ENCODE measurements around the gene ICAM3. TPM values are rescaled to one million over a fixed set of nuclear protein-coding genes. Genes with fewer than 3 reads are reported as not detected.

The ICAM3 gene
- total RNA-seq, 1 donor from 2014 or later = 9.4 TPM

DNA sequence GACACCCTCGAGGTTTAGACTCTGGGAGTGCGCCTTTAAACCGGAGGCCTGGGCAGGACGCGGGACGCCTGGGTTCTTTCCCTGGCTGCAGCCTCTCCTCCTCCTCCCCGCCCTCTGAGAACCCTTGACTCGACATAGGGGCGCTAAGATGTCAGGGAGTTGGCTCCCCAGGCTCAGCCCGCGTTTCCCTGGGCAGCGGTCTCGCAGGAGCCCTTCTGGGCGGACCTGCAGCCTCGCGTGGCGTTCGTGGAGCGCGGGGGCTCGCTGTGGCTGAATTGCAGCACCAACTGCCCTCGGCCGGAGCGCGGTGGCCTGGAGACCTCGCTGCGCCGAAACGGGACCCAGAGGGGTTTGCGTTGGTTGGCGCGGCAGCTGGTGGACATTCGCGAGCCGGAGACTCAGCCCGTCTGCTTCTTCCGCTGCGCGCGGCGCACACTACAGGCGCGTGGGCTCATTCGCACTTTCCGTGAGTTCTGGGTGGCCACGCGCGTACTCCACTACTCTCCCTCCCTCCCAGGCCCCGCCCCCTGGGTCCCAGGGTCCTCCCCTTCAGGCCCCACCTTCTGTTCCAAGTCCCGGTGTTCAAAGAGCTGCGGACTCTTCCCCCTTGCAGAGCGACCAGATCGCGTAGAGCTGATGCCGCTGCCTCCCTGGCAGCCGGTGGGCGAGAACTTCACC, 48.4 kb downstream of the ICAM3 start:
- no peak for DNase-seq

DNA sequence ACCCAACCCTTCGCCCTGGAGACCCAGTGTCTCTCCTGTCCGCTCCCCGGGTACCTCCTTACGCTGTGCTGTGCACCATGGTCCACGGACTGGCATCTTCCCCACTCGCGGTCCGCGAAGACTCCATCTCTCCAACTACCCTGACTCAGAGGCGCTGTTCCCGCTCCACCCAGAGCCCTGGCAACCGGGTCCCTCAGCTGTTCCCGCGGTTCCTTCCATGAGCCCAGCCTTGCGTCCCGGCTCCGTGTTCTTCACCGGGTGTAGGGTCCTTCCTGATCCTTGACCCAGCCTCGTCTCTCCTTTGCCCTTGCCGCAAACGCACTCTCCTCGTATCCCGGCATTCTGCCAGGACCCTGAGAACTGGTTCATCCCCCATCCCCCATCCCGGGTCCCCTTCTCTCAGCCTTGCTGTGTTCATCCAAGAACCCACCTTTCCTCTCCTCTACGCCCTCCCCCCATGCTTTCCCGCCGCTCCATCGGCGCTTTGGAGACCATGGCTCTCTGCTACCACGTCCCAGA, 49.0 kb downstream of the ICAM3 start:
- no peak for DNase-seq

DNA sequence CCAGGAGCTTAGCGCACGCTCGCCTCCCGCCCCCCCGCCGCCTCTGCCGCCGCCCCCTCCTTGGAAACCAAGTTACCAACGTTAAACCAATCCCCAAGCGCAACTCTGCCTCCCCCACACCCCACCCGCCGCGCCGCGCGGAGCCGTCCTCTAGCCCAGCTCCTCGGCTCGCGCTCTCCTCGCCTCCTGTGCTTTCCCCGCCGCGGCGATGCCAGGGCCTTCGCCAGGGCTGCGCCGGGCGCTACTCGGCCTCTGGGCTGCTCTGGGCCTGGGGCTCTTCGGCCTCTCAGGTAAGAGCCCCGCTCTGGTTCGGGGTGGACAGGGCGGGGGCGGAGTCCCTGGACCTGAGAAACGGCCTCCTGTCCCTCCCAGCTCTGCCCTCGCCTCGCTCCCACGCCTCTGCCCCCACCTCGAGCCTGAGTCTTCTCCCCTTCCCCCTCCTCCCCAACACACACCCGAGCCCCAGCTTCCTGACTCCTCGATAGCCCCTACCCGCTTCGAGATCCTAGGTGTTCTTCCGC, 49.5 kb downstream of the ICAM3 start, which contains the start of gene ICAM5:
Gene ICAM5, plus strand, starts transcription at position 117 of the 521 bp plus-strand sequence. Its CDS starts 92 bp downstream, at position 209.
- no peak for DNase-seq

DNA sequence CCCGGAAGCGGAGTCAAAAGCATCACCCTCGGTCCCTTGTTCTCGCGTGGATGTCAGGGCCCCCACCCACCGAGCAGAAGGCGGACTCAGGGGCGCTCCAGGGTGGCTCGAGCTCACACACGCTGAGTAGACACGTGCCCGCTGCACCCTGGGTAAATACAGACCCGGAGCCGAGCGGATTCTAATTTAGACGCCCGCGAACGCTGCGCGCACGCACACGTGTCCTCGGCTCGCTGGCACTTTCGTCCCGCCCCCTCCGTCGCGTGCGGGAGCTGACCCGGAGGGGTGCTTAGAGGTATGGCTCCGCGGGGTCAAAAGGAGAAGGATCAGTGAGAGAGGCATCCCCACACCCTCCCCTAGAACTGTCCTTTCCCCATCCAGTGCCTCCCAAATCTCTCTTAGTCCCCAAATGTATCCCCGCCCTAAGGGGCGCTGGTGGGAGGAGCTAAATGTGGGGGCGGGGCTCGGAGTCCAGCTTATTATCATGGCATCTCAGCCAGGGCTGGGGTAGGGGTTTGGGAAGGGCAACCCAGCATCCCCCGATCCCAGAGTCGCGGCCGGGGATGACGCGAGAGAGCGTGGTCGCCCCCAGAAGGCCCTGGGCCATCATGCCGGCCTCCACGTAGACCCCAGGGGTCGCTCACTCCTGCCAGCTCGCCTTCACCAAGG, 50.1 kb downstream of the ICAM3 start:
- peak; percentile 45 for DNase-seq

DNA sequence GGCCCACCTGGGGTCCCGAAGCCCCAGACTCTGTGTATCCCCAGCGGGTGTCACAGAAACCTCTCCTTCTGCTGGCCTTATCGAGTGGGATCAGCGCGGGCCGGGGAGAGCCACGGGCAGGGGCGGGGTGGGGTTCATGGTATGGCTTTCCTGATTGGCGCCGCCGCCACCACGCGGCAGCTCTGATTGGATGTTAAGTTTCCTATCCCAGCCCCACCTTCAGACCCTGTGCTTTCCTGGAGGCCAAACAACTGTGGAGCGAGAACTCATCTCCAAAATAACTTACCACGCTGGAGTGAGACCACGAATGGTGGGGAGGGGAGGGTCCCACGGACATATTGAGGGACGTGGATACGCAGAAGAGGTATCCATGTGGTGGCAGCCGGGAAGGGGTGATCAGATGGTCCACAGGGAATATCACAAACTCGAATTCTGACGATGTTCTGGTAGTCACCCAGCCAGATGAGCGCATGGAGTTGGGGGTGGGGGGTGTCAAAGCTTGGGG, 50.7 kb downstream of the ICAM3 start:
- peak; percentile 61 for DNase-seq

DNA sequence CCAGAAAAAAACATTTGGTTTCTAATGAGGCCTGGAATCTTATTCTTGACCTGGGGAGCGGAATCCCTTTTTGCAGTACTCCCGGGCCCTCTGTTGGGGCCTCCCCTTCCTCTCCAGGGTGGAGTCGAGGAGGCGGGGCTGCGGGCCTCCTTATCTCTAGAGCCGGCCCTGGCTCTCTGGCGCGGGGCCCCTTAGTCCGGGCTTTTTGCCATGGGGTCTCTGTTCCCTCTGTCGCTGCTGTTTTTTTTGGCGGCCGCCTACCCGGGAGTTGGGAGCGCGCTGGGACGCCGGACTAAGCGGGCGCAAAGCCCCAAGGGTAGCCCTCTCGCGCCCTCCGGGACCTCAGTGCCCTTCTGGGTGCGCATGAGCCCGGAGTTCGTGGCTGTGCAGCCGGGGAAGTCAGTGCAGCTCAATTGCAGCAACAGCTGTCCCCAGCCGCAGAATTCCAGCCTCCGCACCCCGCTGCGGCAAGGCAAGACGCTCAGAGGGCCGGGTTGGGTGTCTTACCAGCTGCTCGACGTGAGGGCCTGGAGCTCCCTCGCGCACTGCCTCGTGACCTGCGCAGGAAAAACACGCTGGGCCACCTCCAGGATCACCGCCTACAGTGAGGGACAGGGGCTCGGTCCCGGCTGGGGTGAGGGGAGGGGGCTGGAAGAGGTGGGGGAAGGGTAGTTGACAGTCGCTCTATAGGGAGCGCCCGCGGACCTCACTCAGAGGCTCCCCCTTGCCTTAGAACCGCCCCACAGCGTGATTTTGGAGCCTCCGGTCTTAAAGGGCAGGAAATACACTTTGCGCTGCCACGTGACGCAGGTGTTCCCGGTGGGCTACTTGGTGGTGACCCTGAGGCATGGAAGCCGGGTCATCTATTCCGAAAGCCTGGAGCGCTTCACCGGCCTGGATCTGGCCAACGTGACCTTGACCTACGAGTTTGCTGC, 52.4 kb downstream of the ICAM3 start, which contains the start of gene ICAM4:
Gene ICAM4, plus strand, starts transcription at position 153 of the 935 bp plus-strand sequence. Its CDS starts 58 bp downstream, at position 211.
- peak; percentile 47 for DNase-seq

DNA sequence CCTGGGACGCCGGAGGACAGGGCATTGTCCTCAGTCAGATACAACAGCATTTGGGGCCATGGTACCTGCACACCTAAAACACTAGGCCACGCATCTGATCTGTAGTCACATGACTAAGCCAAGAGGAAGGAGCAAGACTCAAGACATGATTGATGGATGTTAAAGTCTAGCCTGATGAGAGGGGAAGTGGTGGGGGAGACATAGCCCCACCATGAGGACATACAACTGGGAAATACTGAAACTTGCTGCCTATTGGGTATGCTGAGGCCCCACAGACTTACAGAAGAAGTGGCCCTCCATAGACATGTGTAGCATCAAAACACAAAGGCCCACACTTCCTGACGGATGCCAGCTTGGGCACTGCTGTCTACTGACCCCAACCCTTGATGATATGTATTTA, 54.0 kb downstream of the ICAM3 start:
- no peak for DNase-seq

DNA sequence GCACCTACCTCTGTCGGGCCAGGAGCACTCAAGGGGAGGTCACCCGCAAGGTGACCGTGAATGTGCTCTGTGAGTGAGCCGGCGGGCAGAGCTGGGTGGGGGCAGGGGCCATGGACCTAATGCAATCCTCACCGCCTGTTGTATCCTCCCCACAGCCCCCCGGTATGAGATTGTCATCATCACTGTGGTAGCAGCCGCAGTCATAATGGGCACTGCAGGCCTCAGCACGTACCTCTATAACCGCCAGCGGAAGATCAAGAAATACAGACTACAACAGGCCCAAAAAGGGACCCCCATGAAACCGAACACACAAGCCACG, 54.5 kb downstream of the ICAM3 start:
- DNase-seq = no peak

DNA sequence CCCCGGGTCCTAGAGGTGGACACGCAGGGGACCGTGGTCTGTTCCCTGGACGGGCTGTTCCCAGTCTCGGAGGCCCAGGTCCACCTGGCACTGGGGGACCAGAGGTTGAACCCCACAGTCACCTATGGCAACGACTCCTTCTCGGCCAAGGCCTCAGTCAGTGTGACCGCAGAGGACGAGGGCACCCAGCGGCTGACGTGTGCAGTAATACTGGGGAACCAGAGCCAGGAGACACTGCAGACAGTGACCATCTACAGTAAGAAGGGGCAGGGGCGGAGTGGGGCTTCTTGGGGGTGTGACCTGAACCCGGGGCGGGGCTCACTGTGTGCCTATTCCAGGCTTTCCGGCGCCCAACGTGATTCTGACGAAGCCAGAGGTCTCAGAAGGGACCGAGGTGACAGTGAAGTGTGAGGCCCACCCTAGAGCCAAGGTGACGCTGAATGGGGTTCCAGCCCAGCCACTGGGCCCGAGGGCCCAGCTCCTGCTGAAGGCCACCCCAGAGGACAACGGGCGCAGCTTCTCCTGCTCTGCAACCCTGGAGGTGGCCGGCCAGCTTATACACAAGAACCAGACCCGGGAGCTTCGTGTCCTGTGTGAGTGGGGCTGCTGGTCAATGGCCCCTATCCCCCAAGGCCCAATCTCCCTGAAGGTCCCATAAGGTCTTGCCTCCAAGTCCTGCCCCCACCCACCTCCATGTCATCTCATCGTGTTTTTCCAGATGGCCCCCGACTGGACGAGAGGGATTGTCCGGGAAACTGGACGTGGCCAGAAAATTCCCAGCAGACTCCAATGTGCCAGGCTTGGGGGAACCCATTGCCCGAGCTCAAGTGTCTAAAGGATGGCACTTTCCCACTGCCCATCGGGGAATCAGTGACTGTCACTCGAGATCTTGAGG, 55.1 kb downstream of the ICAM3 start:
- no peak for DNase-seq

Other genes starting within 250 kb of the ICAM3 start
- gene ANGPTL6, start 236.9 kb downstream of the ICAM3 start, total RNA-seq = 0.28 and 0.68 TPM in 2 replicates
- gene PPAN, start 233.3 kb downstream of the ICAM3 start, total RNA-seq = 23.4 and 25.4 TPM in 2 replicates
- gene P2RY11, start 227.9 kb downstream of the ICAM3 start, total RNA-seq = 2.6 and 4.6 TPM in 2 replicates
- 307 and 366 TPM in 2 replicates for gene EIF3G, start 219.7 kb downstream of the ICAM3 start, total RNA-seq
- 37.9 and 67.9 TPM in 2 replicates for gene DNMT1, start 144.7 kb downstream of the ICAM3 start, total RNA-seq
- 0.70 and 0.85 TPM in 2 replicates for gene S1PR2, start 108.3 kb downstream of the ICAM3 start, total RNA-seq
- 19.9 and 44.6 TPM in 2 replicates for gene MRPL4, start 87.4 kb downstream of the ICAM3 start, total RNA-seq
- gene ICAM1, start 68.5 kb downstream of the ICAM3 start, total RNA-seq = 21.3 and 59.7 TPM in 2 replicates
- 0.79 and 0.85 TPM in 2 replicates for gene ICAM4, start 52.7 kb downstream of the ICAM3 start, total RNA-seq
- 0.09 and 0.17 TPM in 2 replicates for gene ICAM5, start 49.7 kb downstream of the ICAM3 start, total RNA-seq
- gene ZGLP1, start 29.8 kb downstream of the ICAM3 start, total RNA-seq = 0.47 and 1.4 TPM in 2 replicates
- gene FDX2, start 23.6 kb downstream of the ICAM3 start, total RNA-seq = 18.7 and 25.4 TPM in 2 replicates
- gene RAVER1, start 6.1 kb downstream of the ICAM3 start, total RNA-seq = 13.3 and 30.9 TPM in 2 replicates
- gene TYK2, start 40.9 kb upstream of the ICAM3 start, total RNA-seq = 95.6 and 110 TPM in 2 replicates
- 367 and 370 TPM in 2 replicates for gene CDC37, start 63.9 kb upstream of the ICAM3 start, total RNA-seq
- 2.2 and 5.3 TPM in 2 replicates for gene PDE4A, start 80.9 kb upstream of the ICAM3 start, total RNA-seq
- gene KEAP1, start 163.7 kb upstream of the ICAM3 start, total RNA-seq = 125 and 147 TPM in 2 replicates
- under 0.01 TPM in 1 of 2 replicates, not detected in the other for gene S1PR5, start 177.8 kb upstream of the ICAM3 start, total RNA-seq
- gene ATG4D, start 204.3 kb upstream of the ICAM3 start, total RNA-seq = 9.5 and 12.6 TPM in 2 replicates
- gene KRI1, start 226.4 kb upstream of the ICAM3 start, total RNA-seq = 8.6 and 11.2 TPM in 2 replicates
- gene CDKN2D, start 229.4 kb upstream of the ICAM3 start, total RNA-seq = 4.6 and 7.6 TPM in 2 replicates
- 0.17 TPM in 1 of 2 replicates, not detected in the other for gene AP1M2, start 247.7 kb upstream of the ICAM3 start, total RNA-seq

Measured in dermis blood vessel endothelial cell (primary cell).